ENCODE results near the gene CUZD1. TPM values are rescaled to one million over a fixed set of nuclear protein-coding genes. Genes with fewer than 3 reads are reported as not detected.

CUZD1 gene
- total RNA-seq, 1 donor from 2014 or later, result 0.23 TPM

- Histone ChIP-seq H3K4me1 (ENCODE audit: insufficient read depth, low read length) (peaks cover 7% of the 10 kb centered on the region), H3K79me2 (ENCODE audit: insufficient read depth, low read length) (peaks cover 47% of the 10 kb centered on the region), H2AFZ (ENCODE audit: low read depth, low read length) (peak overlapping the region; percentile 92), H3K9me3 (ENCODE audit: insufficient read depth, low read depth, low read length) (no peaks in the 10 kb centered on the region), H3K4me3 (ENCODE audit: insufficient read depth, low read depth, low read length) (peak overlapping the region; percentile 71), H3K9ac (ENCODE audit: low read length) (peak overlapping the region; percentile 78), H4K20me1 (ENCODE audit: insufficient read depth, low read length) (no peaks in the 10 kb centered on the region), H3K36me3 (ENCODE audit: insufficient read depth, low read length) (no peaks in the 10 kb centered on the region), H3K27me3 (ENCODE audit: insufficient read depth, low read length) (no peaks in the 10 kb centered on the region), H3K4me2 (ENCODE audit: low read length) (peak overlapping the region; percentile 88), H3K27ac (ENCODE audit: low read depth, low read length) (peak overlapping the region; percentile 59)
- Mint-ChIP-seq H3K4me1 (ENCODE audit: low read depth, unreplicated experiment) (no peaks in the 10 kb centered on the region), H3K27ac (ENCODE audit: unreplicated experiment) (no peak overlapping the region), H3K9me3 (ENCODE audit: unreplicated experiment) (peaks cover 4% of the 10 kb centered on the region), H3K4me3 (ENCODE audit: unreplicated experiment) (peak overlapping the region; percentile 87), H3K27me3 (ENCODE audit: low read depth, unreplicated experiment) (peaks cover 7% of the 10 kb centered on the region), H3K36me3 (ENCODE audit: low read depth, unreplicated experiment) (no peaks in the 10 kb centered on the region)
- FAIRE-seq, result peak; percentile 49
- no peak for DNase-seq (ENCODE audit: low read depth)
- TF ChIP-seq CTCF (IDR thresholded peaks at IDR 0.05; ENCODE audit: insufficient read depth, low read depth, low read length), result no peak
- no peak for TF ChIP-seq EZH2 (IDR thresholded peaks at IDR 0.05; ENCODE audit: insufficient read depth, low read length)
Measured at GRCh38 chr10:122878799-122879338, 33.2 kb upstream of the CUZD1 start.

GRCh38 chr10:122877264-122877663 is 31.6 kb upstream of the CUZD1 start:
- H3K4me3 ChIP-seq (ENCODE audit: insufficient read depth, low read depth, low read length), result no peak overlapping the region
- peaks cover 7% of the 10 kb centered on the region for H3K27me3 Mint-ChIP-seq (ENCODE audit: low read depth, unreplicated experiment)
- H3K4me2 ChIP-seq (ENCODE audit: low read length), result peak overlapping the region; percentile 11
- no peaks in the 10 kb centered on the region for H3K9me3 ChIP-seq (ENCODE audit: insufficient read depth, low read depth, low read length)
- no peaks in the 10 kb centered on the region for H3K4me1 Mint-ChIP-seq (ENCODE audit: low read depth, unreplicated experiment)
- peaks cover 4% of the 10 kb centered on the region for H3K9me3 Mint-ChIP-seq (ENCODE audit: unreplicated experiment)
- H3K9ac ChIP-seq (ENCODE audit: low read length), result no peak overlapping the region
- no peak overlapping the region for H2AFZ ChIP-seq (ENCODE audit: low read depth, low read length)
- DNase-seq (ENCODE audit: low read depth) (no peak), FAIRE-seq (no peak)
- no peak overlapping the region for H3K27ac Mint-ChIP-seq (ENCODE audit: unreplicated experiment)
- no peaks in the 10 kb centered on the region for H4K20me1 ChIP-seq (ENCODE audit: insufficient read depth, low read length)
- TF ChIP-seq CTCF (IDR thresholded peaks at IDR 0.05; ENCODE audit: insufficient read depth, low read depth, low read length) (no peak), EZH2 (IDR thresholded peaks at IDR 0.05; ENCODE audit: insufficient read depth, low read length) (no peak)
- H3K27me3 ChIP-seq (ENCODE audit: insufficient read depth, low read length), result no peaks in the 10 kb centered on the region
- H3K4me3 Mint-ChIP-seq (ENCODE audit: unreplicated experiment), result no peak overlapping the region
- no peak overlapping the region for H3K27ac ChIP-seq (ENCODE audit: low read depth, low read length)
- H3K36me3 Mint-ChIP-seq (ENCODE audit: low read depth, unreplicated experiment), result no peaks in the 10 kb centered on the region
- H3K36me3 ChIP-seq (ENCODE audit: insufficient read depth, low read length), result no peaks in the 10 kb centered on the region
- H3K79me2 ChIP-seq (ENCODE audit: insufficient read depth, low read length), result peaks cover 57% of the 10 kb centered on the region
- H3K4me1 ChIP-seq (ENCODE audit: insufficient read depth, low read length), result peaks cover 7% of the 10 kb centered on the region

GRCh38 chr10:122876467-122876855 is 30.8 kb upstream of the CUZD1 start:
- no peak overlapping the region for H3K9ac ChIP-seq (ENCODE audit: low read length)
- no peaks in the 10 kb centered on the region for H3K9me3 ChIP-seq (ENCODE audit: insufficient read depth, low read depth, low read length)
- Mint-ChIP-seq H3K4me1 (ENCODE audit: low read depth, unreplicated experiment) (no peaks in the 10 kb centered on the region), H3K27me3 (ENCODE audit: low read depth, unreplicated experiment) (peaks cover 7% of the 10 kb centered on the region), H3K36me3 (ENCODE audit: low read depth, unreplicated experiment) (no peaks in the 10 kb centered on the region), H3K9me3 (ENCODE audit: unreplicated experiment) (peaks cover 4% of the 10 kb centered on the region), H3K4me3 (ENCODE audit: unreplicated experiment) (no peak overlapping the region), H3K27ac (ENCODE audit: unreplicated experiment) (no peak overlapping the region)
- TF ChIP-seq CTCF (IDR thresholded peaks at IDR 0.05; ENCODE audit: insufficient read depth, low read depth, low read length), result no peak
- no peak for TF ChIP-seq EZH2 (IDR thresholded peaks at IDR 0.05; ENCODE audit: insufficient read depth, low read length)
- H3K4me3 ChIP-seq (ENCODE audit: insufficient read depth, low read depth, low read length), result no peak overlapping the region
- no peaks in the 10 kb centered on the region for H3K27me3 ChIP-seq (ENCODE audit: insufficient read depth, low read length)
- no peak overlapping the region for H3K4me2 ChIP-seq (ENCODE audit: low read length)
- no peaks in the 10 kb centered on the region for H3K36me3 ChIP-seq (ENCODE audit: insufficient read depth, low read length)
- no peak overlapping the region for H3K27ac ChIP-seq (ENCODE audit: low read depth, low read length)
- no peak for DNase-seq (ENCODE audit: low read depth)
- peaks cover 57% of the 10 kb centered on the region for H3K79me2 ChIP-seq (ENCODE audit: insufficient read depth, low read length)
- no peak for FAIRE-seq
- H3K4me1 ChIP-seq (ENCODE audit: insufficient read depth, low read length), result peaks cover 7% of the 10 kb centered on the region
- no peak overlapping the region for H2AFZ ChIP-seq (ENCODE audit: low read depth, low read length)
- no peaks in the 10 kb centered on the region for H4K20me1 ChIP-seq (ENCODE audit: insufficient read depth, low read length)
